Omental fat pad (tissue), 4 donors: ENCODE data around the gene FER. TPM values are rescaled to one million over a fixed set of nuclear protein-coding genes. Genes with fewer than 3 reads are reported as not detected.

Experiments
- ATAC-seq: fragments of 150-250 bp; one replicate; pipeline ENCODE4 v1.9.1; 2016; ENCODE audit warnings: mild to moderate bottlenecking, moderate library complexity; ENCODE audit not compliant: low FRiP score
- DNase-seq: peaks from one replicate; pipeline ENCODE4 v3.0.0-alpha.2; 2019; ENCODE audit warnings: low spot score
- CTCF ChIP-seq, 3 donors: fragments of 450-650 bp; IDR thresholded peaks; one replicate each; pipeline ENCODE4 v1.5.1; 2016 to 2017; ENCODE audit warnings: antibody characterized with exemption in 3 of 3, mild to moderate bottlenecking in 3 of 3, moderate library complexity in 2 of 3
- total RNA-seq, 4 donors: library from RNA; depleted of rRNA; stranded (reverse); fragments of >200 nt; gene quantifications; one replicate each; pipeline ENCODE4 v1.1.0, GENCODE V29; 2016

The FER gene
- total RNA-seq, 4 donors from 2014 or later = 25.2 to 33.1 (median 29.5) TPM

GRCh38 chr5:108950276-108950675 lies 202.6 kb downstream of the FER start:
- TF ChIP-seq CTCF (IDR thresholded peaks at IDR 0.05) = no peak
- DNase-seq = no peak
- no peak for ATAC-seq

GRCh38 chr5:108953940-108954339 lies 206.2 kb downstream of the FER start:
- no peak for TF ChIP-seq CTCF (IDR thresholded peaks at IDR 0.05)

GRCh38 chr5:108957333-108957732 lies 209.6 kb downstream of the FER start:
- DNase-seq = no peak
- TF ChIP-seq CTCF (IDR thresholded peaks at IDR 0.05) = no peak
- ATAC-seq = no peak

More at GRCh38 chr5:108953940-108954339, 206.2 kb downstream of the FER start:
- no peak for DNase-seq
- no peak for ATAC-seq

GRCh38 chr5:108966910-108967309 lies 219.2 kb downstream of the FER start:
- no peak for TF ChIP-seq CTCF (IDR thresholded peaks at IDR 0.05)
- no peak for ATAC-seq
- DNase-seq = no peak

GRCh38 chr5:108974594-108974993 lies 226.9 kb downstream of the FER start:
- DNase-seq (no peak), ATAC-seq (no peak)
- TF ChIP-seq CTCF (IDR thresholded peaks at IDR 0.05) = no peak

GRCh38 chr5:108975697-108976096 lies 228.0 kb downstream of the FER start:
- ATAC-seq = no peak
- no peak for TF ChIP-seq CTCF (IDR thresholded peaks at IDR 0.05)
- no peak for DNase-seq

- no peak for DNase-seq
- no peak for TF ChIP-seq CTCF (IDR thresholded peaks at IDR 0.05)
- ATAC-seq = no peak
Observed at GRCh38 chr5:108983461-108984092, 235.9 kb downstream of the FER start.
